Measurements from ENCODE around the gene FAM170B.

GRCh38 chr10:49151481-49151880, 17.7 kb upstream of the FAM170B start:
- TF ChIP-seq, protein P1, sequence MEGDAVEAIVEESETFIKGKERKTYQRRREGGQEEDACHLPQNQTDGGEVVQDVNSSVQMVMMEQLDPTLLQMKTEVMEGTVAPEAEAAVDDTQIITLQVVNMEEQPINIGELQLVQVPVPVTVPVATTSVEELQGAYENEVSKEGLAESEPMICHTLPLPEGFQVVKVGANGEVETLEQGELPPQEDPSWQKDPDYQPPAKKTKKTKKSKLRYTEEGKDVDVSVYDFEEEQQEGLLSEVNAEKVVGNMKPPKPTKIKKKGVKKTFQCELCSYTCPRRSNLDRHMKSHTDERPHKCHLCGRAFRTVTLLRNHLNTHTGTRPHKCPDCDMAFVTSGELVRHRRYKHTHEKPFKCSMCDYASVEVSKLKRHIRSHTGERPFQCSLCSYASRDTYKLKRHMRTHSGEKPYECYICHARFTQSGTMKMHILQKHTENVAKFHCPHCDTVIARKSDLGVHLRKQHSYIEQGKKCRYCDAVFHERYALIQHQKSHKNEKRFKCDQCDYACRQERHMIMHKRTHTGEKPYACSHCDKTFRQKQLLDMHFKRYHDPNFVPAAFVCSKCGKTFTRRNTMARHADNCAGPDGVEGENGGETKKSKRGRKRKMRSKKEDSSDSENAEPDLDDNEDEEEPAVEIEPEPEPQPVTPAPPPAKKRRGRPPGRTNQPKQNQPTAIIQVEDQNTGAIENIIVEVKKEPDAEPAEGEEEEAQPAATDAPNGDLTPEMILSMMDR (conservative IDR thresholded peaks at IDR 0.05; ENCODE audit: low read length): no peak
- no peak for TF ChIP-seq EZH2phosphoT487 (IDR thresholded peaks at IDR 0.05; ENCODE audit: borderline replicate concordance)

Measured in Loucy (cell line).